Lower leg skin (tissue), 3 donors: ENCODE measurements around the gene USP17L15.
"Not testable (repeated sequence)": the region's sequence is repeated elsewhere in the genome, so short reads cannot be mapped to it uniquely, and the experiment has no call there.

Experiments
- POLR2A ChIP-seq, 2 donors: fragments of 450-650 bp; IDR thresholded peaks; one replicate each; pipeline ENCODE4 v1.6.1; 2016 to 2017; ENCODE audit warnings: antibody characterized with exemption in 2 of 2, mild to moderate bottlenecking in 1 of 2, moderate library complexity in 1 of 2
- TF ChIP-seq, protein P1 (sequence below), 3 donors: fragments of 450-650 bp; IDR thresholded peaks; one replicate each; pipeline ENCODE4 v1.5.1; 2016; ENCODE audit warnings: antibody characterized with exemption in 3 of 3, mild to moderate bottlenecking in 3 of 3, moderate library complexity in 2 of 3

DNA sequence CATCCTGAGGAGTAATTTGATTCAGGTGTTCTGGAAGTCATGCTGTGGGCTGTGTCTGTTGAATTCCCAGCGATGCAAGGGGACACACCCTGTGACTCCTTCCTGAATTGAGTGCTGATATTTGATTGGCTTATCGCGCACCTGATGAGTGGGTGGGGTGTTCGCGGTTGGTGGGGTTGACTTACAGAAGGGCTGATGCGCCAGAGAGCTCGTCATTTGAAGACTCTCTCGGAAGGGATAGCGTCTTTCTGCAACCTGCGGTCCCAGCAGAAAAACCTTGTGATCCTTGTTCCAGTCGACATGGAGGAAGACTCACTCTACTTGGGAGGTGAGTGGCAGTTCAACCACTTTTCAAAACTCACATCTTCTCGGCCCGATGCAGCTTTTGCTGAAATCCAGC, 28.4 kb downstream of the USP17L15 start, which contains the start of gene USP17L21:
- TF ChIP-seq, protein P1, sequence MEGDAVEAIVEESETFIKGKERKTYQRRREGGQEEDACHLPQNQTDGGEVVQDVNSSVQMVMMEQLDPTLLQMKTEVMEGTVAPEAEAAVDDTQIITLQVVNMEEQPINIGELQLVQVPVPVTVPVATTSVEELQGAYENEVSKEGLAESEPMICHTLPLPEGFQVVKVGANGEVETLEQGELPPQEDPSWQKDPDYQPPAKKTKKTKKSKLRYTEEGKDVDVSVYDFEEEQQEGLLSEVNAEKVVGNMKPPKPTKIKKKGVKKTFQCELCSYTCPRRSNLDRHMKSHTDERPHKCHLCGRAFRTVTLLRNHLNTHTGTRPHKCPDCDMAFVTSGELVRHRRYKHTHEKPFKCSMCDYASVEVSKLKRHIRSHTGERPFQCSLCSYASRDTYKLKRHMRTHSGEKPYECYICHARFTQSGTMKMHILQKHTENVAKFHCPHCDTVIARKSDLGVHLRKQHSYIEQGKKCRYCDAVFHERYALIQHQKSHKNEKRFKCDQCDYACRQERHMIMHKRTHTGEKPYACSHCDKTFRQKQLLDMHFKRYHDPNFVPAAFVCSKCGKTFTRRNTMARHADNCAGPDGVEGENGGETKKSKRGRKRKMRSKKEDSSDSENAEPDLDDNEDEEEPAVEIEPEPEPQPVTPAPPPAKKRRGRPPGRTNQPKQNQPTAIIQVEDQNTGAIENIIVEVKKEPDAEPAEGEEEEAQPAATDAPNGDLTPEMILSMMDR (IDR thresholded peaks at IDR 0.05) = not testable (repeated sequence)
- TF ChIP-seq POLR2A (IDR thresholded peaks at IDR 0.05) = not testable (repeated sequence)
